HCT116 (cell line): Measurements from ENCODE around the gene MAP3K10. TPM values are rescaled to one million over a fixed set of nuclear protein-coding genes. Genes with fewer than 3 reads are reported as not detected.

Source experiments
- ATAC-seq: fragments of 200-7000 bp; cut with Tn5 transposase; 2 replicates; pipeline ENCODE4 v1.9.1; 2020; ENCODE audit warnings: mild to moderate bottlenecking, moderate library complexity
- BruUV-seq: library from RNA; stranded (reverse); fragments of 400-500 nt; replicated peaks from 2 replicates; lab custom pipeline; 2021; lab: Mats Ljungman, UMichigan
- CTCF ChIA-PET: fragments of 300-600 bp; sonication (Branson Sonifier 250); formaldehyde crosslinking; loops from one replicate; lab custom pipeline; 2021; ENCODE audit warnings: antibody characterized with exemption; lab: Charles Lee
- POLR2A ChIA-PET: fragments of 300-600, 350-600 bp; sonication (Branson Sonifier 250); formaldehyde crosslinking; loops from one replicate; lab custom pipeline; 2021; ENCODE audit warnings: antibody characterized with exemption; lab: Charles Lee
- RAD21 ChIA-PET, 2 experiments: fragments of 300-600 bp; sonication (Branson Sonifier 250); formaldehyde crosslinking; loops; one replicate each; lab custom pipeline; 2023; ENCODE audit warnings: low total read pairs in 2 of 2; ENCODE audit not compliant: uncharacterized antibody in 2 of 2, unreplicated experiment in 2 of 2, low non-redundant PET in 1 of 2; lab: Charles Lee
- DNase-seq: peaks from one replicate; pipeline ENCODE4 v3.0.0-alpha.2; 2010; ENCODE audit warnings: low read depth, low spot score
- H2AFZ ChIP-seq: fragments of 200-600 bp; shearing (Covaris generic), sonication (generic); 2 replicates; pipeline ENCODE4 v1.6.1; 2017; ENCODE audit warnings: low read depth, mixed run types, mixed read lengths, antibody characterized with exemption, low read length; ENCODE audit not compliant: poor library complexity, severe bottlenecking
- H3K27ac ChIP-seq: 2 replicates; pipeline ENCODE4 v1.5.1; 2012; ENCODE audit warnings: low read depth, low read length
- H3K27me3 ChIP-seq: fragments of 200-600 bp; sonication (generic); 2 replicates; pipeline ENCODE4 v1.6.1; 2016; ENCODE audit warnings: mixed run types, low read length, mixed read lengths; ENCODE audit not compliant: insufficient read depth
- H3K36me3 ChIP-seq, 2 experiments: fragments of 200-500 bp in 1 of 2; fragments of 200-600 bp in 1 of 2; sonication (Bioruptor generic) in 1 of 2; sonication (generic) in 1 of 2; 2 replicates each; pipeline versions ENCODE4 v1.5.1 to v1.6.1; 2014 to 2016; ENCODE audit warnings: low read length in 2 of 2, inconsistent platforms in 1 of 2, mixed read lengths in 1 of 2, mixed run types in 1 of 2; ENCODE audit not compliant: insufficient read depth in 2 of 2, control insufficient read depth in 1 of 2
- H3K4me1 ChIP-seq, 2 experiments: fragments of 200-600 bp in 1 of 2; sonication (generic) in 1 of 2; 2 replicates each; pipeline versions ENCODE4 v1.5.1 to v1.6.1; 2012 to 2017; ENCODE audit warnings: low read length in 2 of 2, inconsistent platforms in 1 of 2, mild to moderate bottlenecking in 1 of 2, mixed read lengths in 1 of 2, mixed run types in 1 of 2, moderate library complexity in 1 of 2; ENCODE audit not compliant: insufficient read depth in 2 of 2, control insufficient read depth in 1 of 2
- H3K4me2 ChIP-seq: fragments of 200-600 bp; sonication (generic); 2 replicates; pipeline ENCODE4 v1.6.1; 2017; ENCODE audit warnings: mixed run types, low read length, mixed read lengths
- H3K4me3 ChIP-seq, 2 experiments: fragments of 200-600 bp in 1 of 2; sonication (generic) in 1 of 2; replicated peaks in 1 of 2; 2 replicates each; pipeline ENCODE4 v1.5.1; 2011 to 2016; ENCODE audit warnings: low read length in 2 of 2, control low read depth in 1 of 2, low read depth in 1 of 2, mild to moderate bottlenecking in 1 of 2, mixed read lengths in 1 of 2, mixed run types in 1 of 2
- H3K79me2 ChIP-seq: fragments of 200-600 bp; sonication (generic); 2 replicates; pipeline ENCODE4 v1.6.1; 2017; ENCODE audit warnings: mild to moderate bottlenecking, mixed run types, low read length, moderate library complexity, mixed read lengths; ENCODE audit not compliant: insufficient read depth
- H3K9ac ChIP-seq: fragments of 200-600 bp; sonication (generic); 2 replicates; pipeline ENCODE4 v1.6.1; 2016; ENCODE audit warnings: low read length, mixed read lengths
- H3K9me2 ChIP-seq: fragments of 200-600 bp; sonication (generic), shearing (Covaris generic); 2 replicates; pipeline ENCODE4 v1.6.1; 2017; ENCODE audit warnings: mixed run types, mild to moderate bottlenecking, moderate library complexity; ENCODE audit not compliant: insufficient read depth
- H3K9me3 ChIP-seq, 2 experiments: fragments of 200-500 bp in 1 of 2; fragments of 200-600 bp in 1 of 2; sonication (Bioruptor generic) in 1 of 2; sonication (generic) in 1 of 2; 2 replicates each; pipeline ENCODE4 v1.6.1; 2014 to 2017; ENCODE audit warnings: low read length in 2 of 2, mixed read lengths in 2 of 2, inconsistent platforms in 1 of 2, low read depth in 1 of 2, mild to moderate bottlenecking in 1 of 2, mixed run types in 1 of 2, moderate library complexity in 1 of 2; ENCODE audit not compliant: control insufficient read depth in 1 of 2, insufficient read depth in 1 of 2
- H4K20me1 ChIP-seq: fragments of 200-600 bp; sonication (generic), shearing (Covaris generic); 2 replicates; pipeline ENCODE4 v1.6.1; 2017; ENCODE audit warnings: mixed run types, mild to moderate bottlenecking, moderate library complexity; ENCODE audit not compliant: insufficient read depth
- ATF3 ChIP-seq: IDR thresholded peaks from 2 replicates; pipeline ENCODE4 v1.6.1; 2012
- CBX3 ChIP-seq: IDR thresholded peaks from 2 replicates; pipeline ENCODE4 v1.6.1; 2012; ENCODE audit warnings: low read depth
- CEBPB ChIP-seq: IDR thresholded peaks from 2 replicates; pipeline ENCODE4 v1.6.1; 2012; ENCODE audit warnings: low read depth
- CTCF ChIP-seq, 3 experiments: fragments of 200-600 bp in 1 of 3; sonication (generic) in 1 of 3; IDR thresholded peaks in 2 of 3; conservative IDR thresholded peaks in 1 of 3; 2 replicates each; pipeline ENCODE4 v1.5.1; 2012 to 2017; ENCODE audit warnings: low read depth in 2 of 3, low read length in 2 of 3, antibody characterized with exemption in 1 of 3, borderline replicate concordance in 1 of 3, control low read depth in 1 of 3, mild to moderate bottlenecking in 1 of 3, mixed read lengths in 1 of 3, mixed run types in 1 of 3, moderate library complexity in 1 of 3; ENCODE audit not compliant: insufficient read depth in 1 of 3
- ELF1 ChIP-seq: IDR thresholded peaks from 2 replicates; pipeline ENCODE4 v1.6.1; 2012; ENCODE audit warnings: low read depth, borderline replicate concordance
- EZH2 ChIP-seq: fragments of 200-600 bp; sonication (generic); IDR thresholded peaks from 2 replicates; pipeline ENCODE4 v1.6.1; 2017; ENCODE audit warnings: antibody characterized with exemption, mixed run types
- FOSL1 ChIP-seq: IDR thresholded peaks from 2 replicates; pipeline ENCODE4 v1.6.1; 2012; ENCODE audit warnings: low read depth
- MAX ChIP-seq: IDR thresholded peaks from 2 replicates; pipeline ENCODE4 v1.6.1; 2012
- POLR2A ChIP-seq: IDR thresholded peaks from 2 replicates; pipeline ENCODE4 v1.7.0; 2011; ENCODE audit warnings: borderline replicate concordance; ENCODE audit not compliant: insufficient read depth, insufficient read length; ENCODE audit errors: extremely low read depth
- POLR2AphosphoS5 ChIP-seq: IDR thresholded peaks from 2 replicates; pipeline ENCODE4 v1.6.1; 2011; ENCODE audit warnings: mild to moderate bottlenecking, low read depth, low read length, moderate library complexity
- RAD21 ChIP-seq: IDR thresholded peaks from 2 replicates; pipeline ENCODE4 v1.6.1; 2012; ENCODE audit warnings: low read depth, mild to moderate bottlenecking
- REST ChIP-seq: IDR thresholded peaks from 2 replicates; pipeline ENCODE4 v1.6.1; 2012; ENCODE audit warnings: low read depth
- SP1 ChIP-seq: IDR thresholded peaks from 2 replicates; pipeline ENCODE4 v1.6.1; 2012; ENCODE audit warnings: low read depth
- SRF ChIP-seq: IDR thresholded peaks from 2 replicates; pipeline ENCODE4 v1.6.1; 2012; ENCODE audit warnings: low read depth
- YY1 ChIP-seq: IDR thresholded peaks from 2 replicates; pipeline ENCODE4 v1.6.1; 2011; ENCODE audit warnings: low read length, low read depth, moderate library complexity, mild to moderate bottlenecking; ENCODE audit not compliant: insufficient replicate concordance; ENCODE audit errors: extremely low read depth
- ZBTB33 ChIP-seq: IDR thresholded peaks from 2 replicates; pipeline ENCODE4 v1.6.1; 2011; ENCODE audit warnings: mild to moderate bottlenecking, low read length, moderate library complexity; ENCODE audit not compliant: insufficient replicate concordance; ENCODE audit errors: extremely low read depth
- ZFX ChIP-seq: fragments of 450-650 bp; IDR thresholded peaks from 2 replicates; pipeline ENCODE4 v1.6.1; 2017
- ZNF274 ChIP-seq: fragments of 200-500 bp; sonication (Bioruptor generic); IDR thresholded peaks from 2 replicates; pipeline ENCODE4 v1.6.1; 2014; ENCODE audit warnings: mild to moderate bottlenecking, low read depth, low read length, inconsistent platforms
- intact Hi-C: fragments of 100-400 bp; cut with micrococcal nuclease; formaldehyde crosslinking; loops from 2 replicates; pipeline ENCODE4 v1.10.0; 2022
- total RNA-seq: library from RNA; stranded (reverse); gene quantifications from one replicate; pipeline ENCODE4 v1.2.1, GENCODE V29; 2021; ENCODE audit not compliant: unreplicated experiment

The MAP3K10 gene
- total RNA-seq, 1 experiment from 2014 or later = 17.3 TPM

- Histone ChIP-seq H3K9me3 (no peaks in the 10 kb centered on the region), H4K20me1 (no peaks in the 10 kb centered on the region), H3K9me2 (no peaks in the 10 kb centered on the region), H3K27ac (no peak overlapping the region), H3K79me2 (peaks cover 7% of the 10 kb centered on the region; the same call in 1 of the 2 replicates), H3K4me1 (no peaks in the 10 kb centered on the region), H3K9ac (no peak overlapping the region), H3K4me2 (no peak overlapping the region), H3K36me3 (peaks cover 6 to 11% of the 10 kb centered on the region in 2 experiments; a peak in 3 of 4 replicates), H3K4me3 (no peak overlapping the region), H3K27me3 (no peaks in the 10 kb centered on the region), H2AFZ (no peak overlapping the region)
- ChIA-PET POLR2A (no interaction called here), CTCF (no interaction called here), RAD21 (no interaction called here)
- no TSS peak for BruUV-seq
- no peak for ATAC-seq
- no peak for DNase-seq
- no peak for TF ChIP-seq REST
- TF ChIP-seq CBX3 = no peak
- no peak for TF ChIP-seq ELF1
- no peak for TF ChIP-seq POLR2A
- TF ChIP-seq SP1 = no peak
- TF ChIP-seq CEBPB = no peak
- TF ChIP-seq RAD21 = no peak
- no peak for TF ChIP-seq SRF
- no peak for TF ChIP-seq EZH2
- TF ChIP-seq ZBTB33 = no peak
- no peak for TF ChIP-seq ZFX
- no peak for TF ChIP-seq MAX
- no peak for TF ChIP-seq CTCF (IDR thresholded peaks at IDR 0.05 in 2 of 3, conservative IDR thresholded peaks at IDR 0.05 in 1 of 3; ENCODE audit: borderline replicate concordance in 1 of 3, insufficient read depth in 1 of 3, low read depth in 2 of 3, low read length in 2 of 3)
- TF ChIP-seq POLR2AphosphoS5 = no peak
- TF ChIP-seq YY1 = no peak
- TF ChIP-seq FOSL1 = no peak
- TF ChIP-seq ATF3 = no peak
- TF ChIP-seq ZNF274 = no peak
- intact Hi-C loops = no loop called here
Observed at GRCh38 chr19:40239415-40240226, 48.4 kb downstream of the MAP3K10 start.
